ENCODE results near the gene NEDD1.
A peak's percentile ranks its signal among the peaks of the same experiment; 100 is the strongest.

NEDD1 gene

DNA sequence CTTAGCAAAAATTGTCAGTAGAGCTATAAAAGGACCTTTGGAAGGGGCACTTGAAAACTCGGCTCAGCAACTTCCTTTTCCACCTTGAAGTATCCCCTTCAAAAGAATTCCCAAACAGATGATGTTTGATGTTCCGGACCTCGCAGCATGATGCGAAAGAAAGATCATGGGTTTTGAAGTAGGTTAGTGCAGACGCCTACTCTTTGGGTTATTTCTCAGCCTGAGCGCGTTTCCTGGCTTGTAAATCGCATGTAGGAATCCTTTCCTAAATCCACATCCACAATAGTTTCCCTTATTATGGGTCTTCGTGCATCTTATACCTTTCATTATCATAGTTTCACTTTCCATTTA lies 584 bp upstream of the NEDD1 start:
- Histone ChIP-seq H3K4me3 (ENCODE audit: low read depth, low read length) (peak overlapping the region; percentile 99), H3K9me3 (ENCODE audit: severe bottlenecking) (no peaks in the 10 kb centered on the region), H3K27ac (no peak overlapping the region), H3K27me3 (ENCODE audit: insufficient read depth, low read depth, severe bottlenecking) (no peaks in the 10 kb centered on the region), H3K36me3 (peaks cover 2% of the 10 kb centered on the region; the same call in 1 of the 2 replicates)
- TF ChIP-seq, protein P1, sequence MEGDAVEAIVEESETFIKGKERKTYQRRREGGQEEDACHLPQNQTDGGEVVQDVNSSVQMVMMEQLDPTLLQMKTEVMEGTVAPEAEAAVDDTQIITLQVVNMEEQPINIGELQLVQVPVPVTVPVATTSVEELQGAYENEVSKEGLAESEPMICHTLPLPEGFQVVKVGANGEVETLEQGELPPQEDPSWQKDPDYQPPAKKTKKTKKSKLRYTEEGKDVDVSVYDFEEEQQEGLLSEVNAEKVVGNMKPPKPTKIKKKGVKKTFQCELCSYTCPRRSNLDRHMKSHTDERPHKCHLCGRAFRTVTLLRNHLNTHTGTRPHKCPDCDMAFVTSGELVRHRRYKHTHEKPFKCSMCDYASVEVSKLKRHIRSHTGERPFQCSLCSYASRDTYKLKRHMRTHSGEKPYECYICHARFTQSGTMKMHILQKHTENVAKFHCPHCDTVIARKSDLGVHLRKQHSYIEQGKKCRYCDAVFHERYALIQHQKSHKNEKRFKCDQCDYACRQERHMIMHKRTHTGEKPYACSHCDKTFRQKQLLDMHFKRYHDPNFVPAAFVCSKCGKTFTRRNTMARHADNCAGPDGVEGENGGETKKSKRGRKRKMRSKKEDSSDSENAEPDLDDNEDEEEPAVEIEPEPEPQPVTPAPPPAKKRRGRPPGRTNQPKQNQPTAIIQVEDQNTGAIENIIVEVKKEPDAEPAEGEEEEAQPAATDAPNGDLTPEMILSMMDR (IDR thresholded peaks at IDR 0.05; ENCODE audit: low read depth, low read length) = no peak
- DNase-seq = no peak

DNA sequence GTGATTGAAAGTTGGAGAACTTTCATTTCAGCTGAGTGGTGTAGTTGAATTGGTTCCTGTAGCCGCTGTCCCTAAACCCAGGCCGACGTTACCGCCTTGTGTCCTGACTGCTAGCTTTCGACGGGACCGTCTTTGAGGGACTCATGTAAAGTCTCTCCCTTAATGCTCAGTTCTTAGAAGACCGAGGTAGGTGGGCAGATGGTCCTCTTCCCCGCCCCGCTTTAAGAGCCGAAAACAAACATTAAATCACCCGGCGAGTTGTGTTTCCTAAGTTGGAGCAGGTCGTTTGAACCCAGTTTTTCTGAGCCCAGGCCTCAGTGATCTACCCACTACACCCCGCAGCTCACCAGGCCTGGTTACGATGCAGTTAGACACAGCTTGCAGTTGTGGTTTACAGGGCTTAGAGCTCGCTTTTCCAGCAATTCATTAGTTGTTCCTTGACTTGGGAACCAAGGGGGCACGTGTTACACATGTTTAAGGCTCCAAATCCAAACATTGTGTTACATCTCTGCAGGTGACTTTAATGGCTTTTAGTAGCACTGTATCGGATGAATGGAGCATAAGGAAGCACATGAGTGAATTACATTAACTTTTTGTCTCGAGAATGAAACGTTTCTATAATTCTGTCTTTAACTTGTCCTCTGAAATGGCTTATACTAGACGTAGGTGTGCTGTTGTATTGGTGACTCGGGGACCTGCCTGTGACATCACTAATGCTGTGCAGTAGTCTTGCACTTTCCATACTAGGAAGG lies 790 bp downstream of the NEDD1 start:
- H3K27ac ChIP-seq = peak overlapping the region; percentile 77
- H3K27me3 ChIP-seq (ENCODE audit: insufficient read depth, low read depth, severe bottlenecking) = no peaks in the 10 kb centered on the region
- peak overlapping the region; percentile 99 for H3K4me3 ChIP-seq (ENCODE audit: low read depth, low read length)
- peaks cover 2% of the 10 kb centered on the region; the same call in 1 of the 2 replicates for H3K36me3 ChIP-seq
- DNase-seq = peak; percentile 29
- TF ChIP-seq, protein P1 (IDR thresholded peaks at IDR 0.05; ENCODE audit: low read depth, low read length) = no peak
- H3K9me3 ChIP-seq (ENCODE audit: severe bottlenecking) = no peaks in the 10 kb centered on the region

DNA sequence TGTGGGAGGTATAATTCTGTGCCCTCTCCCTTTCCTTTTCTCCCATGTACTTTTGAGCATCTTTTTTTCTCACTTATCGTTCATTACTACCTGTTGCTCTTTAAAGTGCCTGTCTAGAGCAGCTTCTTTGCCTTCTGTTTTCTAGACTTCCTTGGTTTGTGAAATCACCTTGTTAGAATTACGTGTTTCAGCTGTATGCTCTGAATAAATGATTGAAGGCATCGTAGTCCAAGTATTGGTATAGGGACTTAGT lies 1.3 kb downstream of the NEDD1 start:
- DNase-seq = no peak
- Histone ChIP-seq H3K4me3 (ENCODE audit: low read depth, low read length) (0 out of 2 replicates have a peak overlapping the region, but pooled peaks have one; percentile 99), H3K27ac (no peak overlapping the region)

DNA sequence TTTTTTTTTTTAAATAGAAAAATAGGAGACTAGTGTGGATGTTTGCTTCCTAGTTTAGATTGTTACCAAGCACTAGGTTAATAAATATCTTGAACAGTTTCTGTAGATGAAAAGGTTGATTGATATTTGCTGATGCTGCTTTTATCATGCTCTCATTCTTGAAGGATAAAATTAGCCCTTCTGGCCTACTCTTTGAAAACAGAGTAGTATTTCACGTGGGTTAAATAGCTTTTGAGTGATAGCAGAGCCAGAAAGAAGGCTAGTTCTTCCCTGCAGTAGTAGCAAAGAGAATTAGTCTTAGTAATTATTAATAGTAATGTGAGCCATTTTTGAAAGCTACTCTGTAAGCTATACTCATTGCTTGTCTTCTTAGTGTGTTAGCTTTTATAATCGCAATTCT lies 5.2 kb downstream of the NEDD1 start:
- TF ChIP-seq, protein P1 (IDR thresholded peaks at IDR 0.05; ENCODE audit: low read depth, low read length) = no peak
- no peak for DNase-seq

More for the DNA sequence above, 1.3 kb downstream of the NEDD1 start:
- peaks cover 2% of the 10 kb centered on the region; the same call in 1 of the 2 replicates for H3K36me3 ChIP-seq
- no peaks in the 10 kb centered on the region for H3K27me3 ChIP-seq (ENCODE audit: insufficient read depth, low read depth, severe bottlenecking)
- no peaks in the 10 kb centered on the region for H3K9me3 ChIP-seq (ENCODE audit: severe bottlenecking)
- TF ChIP-seq, protein P1 (IDR thresholded peaks at IDR 0.05; ENCODE audit: low read depth, low read length) = no peak

DNA sequence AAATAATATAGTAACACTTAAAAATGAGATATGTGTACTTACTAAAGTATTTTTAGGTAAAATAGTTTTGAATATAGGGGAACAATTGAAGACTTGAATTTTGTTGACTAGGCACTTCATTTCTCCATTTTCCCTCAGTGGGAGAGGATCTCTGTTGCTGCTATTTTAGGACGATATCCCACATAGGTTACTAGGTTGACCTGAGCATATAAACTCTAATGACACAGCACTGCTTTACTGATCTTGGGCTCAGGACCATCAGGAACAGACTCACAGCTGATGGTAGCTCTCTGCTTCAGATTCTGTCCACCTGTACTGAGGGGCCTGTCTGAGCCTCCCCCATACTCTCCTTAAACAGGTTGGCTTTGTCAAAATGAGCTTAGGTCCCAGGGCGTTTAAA lies 5.9 kb downstream of the NEDD1 start:
- Histone ChIP-seq H3K36me3 (peaks cover 2% of the 10 kb centered on the region; the same call in 1 of the 2 replicates), H3K27ac (no peak overlapping the region), H3K27me3 (ENCODE audit: insufficient read depth, low read depth, severe bottlenecking) (no peaks in the 10 kb centered on the region), H3K4me3 (ENCODE audit: low read depth, low read length) (no peak overlapping the region), H3K9me3 (ENCODE audit: severe bottlenecking) (no peaks in the 10 kb centered on the region)
- TF ChIP-seq, protein P1 (IDR thresholded peaks at IDR 0.05; ENCODE audit: low read depth, low read length) = no peak
- no peak for DNase-seq

More for the DNA sequence above, 5.2 kb downstream of the NEDD1 start:
- no peaks in the 10 kb centered on the region for H3K27me3 ChIP-seq (ENCODE audit: insufficient read depth, low read depth, severe bottlenecking)
- H3K4me3 ChIP-seq (ENCODE audit: low read depth, low read length) = no peak overlapping the region
- no peaks in the 10 kb centered on the region for H3K9me3 ChIP-seq (ENCODE audit: severe bottlenecking)
- no peak overlapping the region for H3K27ac ChIP-seq
- peaks cover 2% of the 10 kb centered on the region; the same call in 1 of the 2 replicates for H3K36me3 ChIP-seq

Data from WERI-Rb-1 (cell line).